Upper lobe of left lung (tissue), 4 donors: Measurements from ENCODE around the gene NCAPD2.

Experiments
- CTCF ChIP-seq, 6 experiments: fragments of 450-650 bp in 4 of 6; fragments of 200-600 bp in 2 of 6; sonication (generic) in 2 of 6; IDR thresholded peaks; one replicate each; pipeline ENCODE4 v1.5.1; 2016 to 2019; ENCODE audit warnings: antibody characterized with exemption in 6 of 6
- POLR2A ChIP-seq, 4 donors: fragments of 450-650 bp; IDR thresholded peaks; one replicate each; pipeline ENCODE4 v1.5.1; 2016 to 2017; ENCODE audit warnings: antibody characterized with exemption in 4 of 4, mild to moderate bottlenecking in 2 of 4

DNA sequence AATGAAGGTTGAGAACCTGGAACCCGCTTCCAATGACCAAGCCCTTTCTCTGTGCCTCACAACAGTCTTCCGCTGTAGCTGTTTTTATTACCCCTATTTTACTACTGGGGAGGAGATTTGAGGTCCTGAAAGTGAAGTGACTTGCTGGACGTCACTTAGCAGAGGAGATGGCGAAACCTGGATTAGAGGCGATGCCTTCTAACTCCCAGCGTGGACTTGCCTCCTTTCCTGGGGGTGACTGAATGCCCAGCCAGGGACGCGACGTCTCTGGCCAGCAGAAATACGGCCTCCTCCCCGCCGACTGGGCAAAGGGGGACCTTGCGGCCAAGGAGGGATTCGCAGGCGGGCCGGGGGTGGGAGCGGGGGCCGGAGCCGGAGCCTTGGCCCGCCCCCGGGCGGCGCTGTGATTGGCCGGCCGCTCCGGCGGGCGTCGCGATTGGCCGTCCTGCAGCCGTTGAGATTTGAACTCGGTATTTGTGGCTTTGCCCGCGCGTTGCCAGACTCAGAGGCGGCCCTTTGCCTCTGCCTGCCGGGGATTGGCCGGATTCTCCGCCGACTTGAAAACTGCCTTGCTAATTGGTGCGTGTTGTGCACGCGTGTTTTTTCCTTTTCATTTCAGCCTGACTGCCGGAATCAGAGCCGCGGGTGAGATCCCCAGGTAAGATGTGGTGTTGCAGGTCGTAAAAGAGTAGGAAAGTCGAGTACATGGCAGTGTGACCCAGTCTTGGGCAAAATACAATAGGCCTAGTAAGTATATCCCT is at the start of gene NCAPD2:
- peak in 1 of 4 donors; percentile 61 for TF ChIP-seq POLR2A (IDR thresholded peaks at IDR 0.05)
- peak; percentile 45 to 83 (median 78) for TF ChIP-seq CTCF (IDR thresholded peaks at IDR 0.05)
